Measurements from ENCODE around the gene RNF214. TPM values are rescaled to one million over a fixed set of nuclear protein-coding genes. Genes with fewer than 3 reads are reported as not detected.

The RNF214 gene
- total RNA-seq, 1 experiment from 2014 or later, result 7.4 TPM

DNA sequence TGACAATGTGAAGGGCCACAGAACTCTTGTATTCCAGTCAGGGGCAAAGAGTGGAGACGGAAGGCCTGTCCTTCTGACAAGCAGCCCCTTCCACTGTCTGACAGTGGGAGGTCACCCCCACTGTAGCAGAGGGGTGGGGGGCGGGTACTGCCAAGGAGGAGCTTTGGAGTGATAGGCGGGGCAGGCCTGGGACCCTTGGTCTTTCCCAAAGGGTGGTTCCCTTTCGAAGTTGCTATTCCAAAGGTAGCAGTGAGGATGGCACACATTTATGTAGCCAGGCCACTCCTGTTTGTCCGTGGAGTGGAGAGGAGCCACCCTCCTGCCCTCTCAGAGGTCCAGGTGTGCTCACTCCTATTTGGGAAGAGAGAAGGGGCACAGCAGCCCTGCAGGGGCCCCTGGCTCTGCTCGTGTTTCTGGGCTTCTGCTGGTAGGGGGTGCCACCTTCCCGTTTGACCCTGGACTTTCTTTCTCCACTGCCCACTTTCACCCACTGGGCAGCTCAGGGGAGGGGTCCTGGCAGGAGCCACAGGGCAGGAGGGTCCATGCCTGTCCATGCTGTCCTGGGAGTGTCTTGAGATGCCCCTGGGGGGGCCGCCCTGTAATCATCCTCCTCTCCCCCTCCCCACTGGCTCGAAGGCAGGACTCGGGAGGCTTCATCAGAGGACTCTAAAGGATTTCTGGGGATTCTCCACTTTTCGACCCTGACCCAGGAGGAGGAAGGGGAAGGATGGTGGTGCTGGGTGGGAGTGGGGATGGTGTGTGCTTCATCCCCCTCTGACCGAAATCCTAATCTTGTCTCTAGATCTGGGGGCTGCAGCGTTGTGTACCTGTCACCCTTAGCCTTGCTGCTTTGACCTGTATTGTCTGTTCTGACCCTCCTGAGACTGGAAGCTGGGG is 32.3 kb upstream of the RNF214 start:
- Histone ChIP-seq H3F3A (ENCODE audit: low read length, unreplicated experiment) (no peaks in the 10 kb centered on the region), H3K4me3 (ENCODE audit: low read length) (no peak overlapping the region), H3K9me3 (ENCODE audit: low read length) (no peaks in the 10 kb centered on the region), H3K36me3 (ENCODE audit: low read depth, low read length) (peaks cover under 1% of the 10 kb centered on the region; the same call in 1 of the 2 replicates), H2AFZ (ENCODE audit: low read length) (no peak overlapping the region), H4K20me1 (ENCODE audit: low read length) (no peaks in the 10 kb centered on the region), H3K79me2 (ENCODE audit: low read length) (no peaks in the 10 kb centered on the region), H3K27ac (ENCODE audit: low read length) (no peak overlapping the region), H3K4me1 (ENCODE audit: insufficient read depth, low read length) (peaks cover 5% of the 10 kb centered on the region; the same call in 1 of the 2 replicates), H3K9ac (ENCODE audit: low read length) (no peak overlapping the region), H3K4me2 (ENCODE audit: low read length) (no peak overlapping the region), H3K9me2 (replicated peaks; ENCODE audit: low read length) (no peaks in the 10 kb centered on the region), H3K27me3 (ENCODE audit: low read length) (no peaks in the 10 kb centered on the region)
- POLR2A ChIA-PET (ENCODE audit: unreplicated experiment), result no interaction called here
- no TSS peak for BruUV-seq (replicated peaks)
- TF ChIP-seq EZH2phosphoT487 (IDR thresholded peaks at IDR 0.05; ENCODE audit: borderline replicate concordance, low read length) (no peak), EZH2 (IDR thresholded peaks at IDR 0.05; ENCODE audit: low read length, unreplicated experiment) (no peak)
- TF ChIP-seq, protein P1, sequence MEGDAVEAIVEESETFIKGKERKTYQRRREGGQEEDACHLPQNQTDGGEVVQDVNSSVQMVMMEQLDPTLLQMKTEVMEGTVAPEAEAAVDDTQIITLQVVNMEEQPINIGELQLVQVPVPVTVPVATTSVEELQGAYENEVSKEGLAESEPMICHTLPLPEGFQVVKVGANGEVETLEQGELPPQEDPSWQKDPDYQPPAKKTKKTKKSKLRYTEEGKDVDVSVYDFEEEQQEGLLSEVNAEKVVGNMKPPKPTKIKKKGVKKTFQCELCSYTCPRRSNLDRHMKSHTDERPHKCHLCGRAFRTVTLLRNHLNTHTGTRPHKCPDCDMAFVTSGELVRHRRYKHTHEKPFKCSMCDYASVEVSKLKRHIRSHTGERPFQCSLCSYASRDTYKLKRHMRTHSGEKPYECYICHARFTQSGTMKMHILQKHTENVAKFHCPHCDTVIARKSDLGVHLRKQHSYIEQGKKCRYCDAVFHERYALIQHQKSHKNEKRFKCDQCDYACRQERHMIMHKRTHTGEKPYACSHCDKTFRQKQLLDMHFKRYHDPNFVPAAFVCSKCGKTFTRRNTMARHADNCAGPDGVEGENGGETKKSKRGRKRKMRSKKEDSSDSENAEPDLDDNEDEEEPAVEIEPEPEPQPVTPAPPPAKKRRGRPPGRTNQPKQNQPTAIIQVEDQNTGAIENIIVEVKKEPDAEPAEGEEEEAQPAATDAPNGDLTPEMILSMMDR (conservative IDR thresholded peaks at IDR 0.05; ENCODE audit: low read depth, low read length), result no peak
- intact Hi-C loops (cut with micrococcal nuclease), result no loop called here
- no peak for DNase-seq
- CTCF ChIA-PET, result no interaction called here
- ATAC-seq, result no peak

DNA sequence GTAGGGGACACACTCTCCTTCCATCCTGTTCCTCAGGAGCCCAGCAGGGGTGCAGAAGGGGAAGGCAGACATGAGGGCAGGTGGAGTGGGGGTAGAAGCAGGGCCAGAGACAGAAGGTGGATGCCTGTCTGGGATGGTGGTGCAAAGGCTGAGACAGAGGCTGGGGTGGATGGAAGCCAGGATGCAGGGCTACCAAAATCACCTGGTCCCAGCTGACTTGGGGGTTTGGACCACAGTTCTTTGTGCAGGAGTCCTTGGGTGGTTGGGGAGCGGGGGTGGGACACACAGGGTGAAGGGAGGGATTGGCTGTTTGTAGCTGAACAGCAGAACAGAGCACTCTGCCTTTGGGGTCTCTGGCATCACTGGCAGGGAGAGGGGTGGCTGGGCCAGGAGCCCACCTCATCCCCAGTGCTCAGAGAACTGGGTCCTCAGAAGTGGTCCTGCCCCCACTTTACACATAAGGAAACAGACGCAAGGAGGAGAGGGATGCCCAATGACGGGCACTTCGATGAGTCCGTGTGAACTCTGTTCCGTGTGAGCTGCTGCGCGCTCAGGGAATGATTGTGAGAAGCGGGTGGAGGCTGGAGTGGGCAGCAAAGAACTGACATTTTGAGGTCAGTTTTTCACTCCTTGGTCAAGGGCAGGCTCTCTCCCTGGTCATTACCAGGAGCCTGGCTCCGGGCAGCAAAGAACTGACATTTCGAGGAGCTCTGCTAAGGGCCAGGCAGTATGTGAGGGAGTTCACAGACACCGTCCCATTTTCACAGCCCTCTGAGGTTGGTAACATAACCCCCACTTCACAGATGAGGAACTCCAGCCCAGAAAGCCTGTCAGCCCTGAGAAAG is 31.4 kb upstream of the RNF214 start:
- no peaks in the 10 kb centered on the region for H3K79me2 ChIP-seq (ENCODE audit: low read length)
- no peak overlapping the region for H3K4me2 ChIP-seq (ENCODE audit: low read length)
- no peak overlapping the region for H3K27ac ChIP-seq (ENCODE audit: low read length)

More for the DNA sequence above, 31.4 kb upstream of the RNF214 start:
- no peak for TF ChIP-seq EZH2phosphoT487 (IDR thresholded peaks at IDR 0.05; ENCODE audit: borderline replicate concordance, low read length)
- no peak for TF ChIP-seq EZH2 (IDR thresholded peaks at IDR 0.05; ENCODE audit: low read length, unreplicated experiment)
- TF ChIP-seq, protein P1 (conservative IDR thresholded peaks at IDR 0.05; ENCODE audit: low read depth, low read length), result no peak
- Histone ChIP-seq H3K36me3 (ENCODE audit: low read depth, low read length) (peaks cover 4% of the 10 kb centered on the region; the same call in 1 of the 2 replicates), H3K9me3 (ENCODE audit: low read length) (no peaks in the 10 kb centered on the region), H3K9ac (ENCODE audit: low read length) (no peak overlapping the region), H3K27me3 (ENCODE audit: low read length) (no peaks in the 10 kb centered on the region), H3K9me2 (replicated peaks; ENCODE audit: low read length) (no peaks in the 10 kb centered on the region), H2AFZ (ENCODE audit: low read length) (no peak overlapping the region), H3K4me1 (ENCODE audit: insufficient read depth, low read length) (peaks cover 5% of the 10 kb centered on the region; the same call in 1 of the 2 replicates), H4K20me1 (ENCODE audit: low read length) (no peaks in the 10 kb centered on the region), H3F3A (ENCODE audit: low read length, unreplicated experiment) (no peaks in the 10 kb centered on the region), H3K4me3 (ENCODE audit: low read length) (no peak overlapping the region)
- intact Hi-C loops (cut with micrococcal nuclease), result no loop called here
- no peak for DNase-seq
- BruUV-seq (replicated peaks), result no TSS peak
- ATAC-seq, result no peak
- ChIA-PET POLR2A (ENCODE audit: unreplicated experiment) (no interaction called here), CTCF (no interaction called here)

All from PC-3 (cell line).